GM19035 (cell line): ENCODE measurements around the gene HOXB5.

Experiments
- ATAC-seq: cut with Tn5 transposase; IDR thresholded peaks from one replicate; pipeline ENCODE4 v1.9.1; 2021; ENCODE audit not compliant: unreplicated experiment

HOXB5 gene

DNA sequence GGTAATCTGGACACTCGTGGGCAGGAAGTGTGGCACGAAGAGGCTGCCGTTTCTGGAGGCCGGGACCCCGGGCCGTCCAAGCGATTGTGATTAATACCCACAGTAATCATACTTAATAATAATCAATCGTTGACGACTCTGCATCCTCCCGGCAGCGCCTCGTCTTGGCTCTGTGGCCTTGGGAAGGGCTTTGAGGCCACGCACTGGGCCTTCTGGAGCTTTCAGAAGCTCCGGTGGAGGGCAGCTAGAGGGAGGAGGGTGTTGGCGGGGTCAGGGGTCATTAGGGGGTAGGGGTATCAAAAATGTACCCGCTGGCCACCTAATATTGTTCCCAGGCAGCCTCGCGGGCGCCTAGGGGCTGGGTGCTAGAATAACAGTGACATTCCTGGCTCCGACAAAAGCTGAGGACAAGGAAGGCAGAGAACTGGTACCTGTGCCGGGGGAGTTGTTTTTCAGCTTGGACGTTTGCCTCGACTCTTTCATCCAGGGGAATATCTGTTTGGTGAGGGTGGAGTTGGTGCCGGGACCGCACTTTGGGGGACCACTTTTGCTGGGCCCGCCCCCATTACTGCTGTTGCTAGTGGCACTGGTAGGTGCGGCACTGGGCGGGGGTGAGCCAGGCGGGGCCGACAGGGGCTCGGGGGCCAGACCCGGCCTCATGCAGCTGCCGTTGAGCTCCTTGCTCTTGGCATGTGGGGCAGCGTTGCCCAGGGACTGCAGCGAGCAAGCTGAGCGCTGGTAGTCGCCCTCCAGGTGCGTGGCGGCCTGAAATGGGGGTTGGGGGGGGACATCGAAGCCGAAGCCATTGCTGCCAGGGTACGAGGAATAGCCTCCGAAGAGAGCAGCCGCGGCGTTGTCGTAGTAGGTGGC, 41.7 kb downstream of the HOXB5 start:
- no peak for ATAC-seq

GRCh38 chr17:48551214-48551555, 42.4 kb downstream of the HOXB5 start:
- no peak for ATAC-seq

GRCh38 chr17:48550502-48551213, 42.9 kb downstream of the HOXB5 start:
- ATAC-seq, result no peak

GRCh38 chr17:48549914-48550501, 43.6 kb downstream of the HOXB5 start:
- no peak for ATAC-seq

DNA sequence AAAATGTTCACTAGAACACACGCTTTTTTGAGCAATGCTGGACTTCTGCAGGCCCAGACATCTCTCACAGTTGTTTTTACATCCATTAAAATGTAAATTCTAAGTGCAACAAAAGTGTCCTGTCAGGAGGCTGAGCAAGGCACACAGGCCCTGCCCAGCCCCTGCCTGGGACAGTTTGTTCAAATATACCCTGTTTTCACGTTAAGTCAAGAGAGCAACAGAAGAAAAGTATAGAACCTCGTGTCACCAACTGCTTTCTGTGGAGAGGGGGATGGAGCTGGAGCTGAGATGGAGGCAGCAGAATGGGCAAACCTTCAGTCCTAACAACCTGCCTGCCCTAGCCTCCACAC, 44.3 kb downstream of the HOXB5 start:
- no peak for ATAC-seq

DNA sequence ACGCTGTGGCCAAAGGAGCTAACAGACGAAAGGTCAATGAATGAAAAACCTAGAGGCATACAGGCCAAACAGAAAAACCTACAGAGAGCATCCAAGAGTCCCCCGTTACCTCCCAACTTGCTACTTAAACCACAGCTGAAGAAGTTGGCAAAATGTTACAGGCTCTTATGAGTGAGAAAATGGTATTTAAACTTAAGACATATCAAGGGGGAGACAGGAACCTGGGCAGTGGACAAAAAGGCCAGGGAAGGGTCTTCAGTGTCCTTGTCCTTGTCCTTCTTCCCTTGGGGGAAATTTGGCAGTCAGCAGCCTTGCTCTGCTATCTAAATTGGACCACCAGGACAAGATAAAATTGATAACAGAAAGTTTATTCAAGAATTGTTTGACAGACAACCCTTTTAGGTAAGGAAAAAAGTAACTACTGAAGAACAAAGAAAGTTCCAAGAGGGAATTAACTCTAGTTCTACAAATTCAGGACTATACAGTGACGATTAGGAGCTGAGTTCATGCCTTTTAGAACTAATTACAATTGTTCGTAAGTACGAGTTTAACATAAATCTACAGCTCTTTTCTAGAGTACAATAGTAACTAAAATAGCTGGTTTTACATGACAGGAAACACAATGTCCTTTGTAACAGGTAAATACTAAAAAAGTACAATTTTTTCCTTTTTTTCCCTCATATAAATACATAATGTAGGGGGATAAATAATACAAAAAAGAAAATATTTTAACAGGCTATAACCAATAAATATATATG, 44.9 kb downstream of the HOXB5 start:
- no peak for ATAC-seq

GRCh38 chr17:48547808-48548522, 45.6 kb downstream of the HOXB5 start:
- ATAC-seq, result no peak

- no peak for ATAC-seq
Observed at GRCh38 chr17:48546924-48547807, 46.4 kb downstream of the HOXB5 start.

DNA sequence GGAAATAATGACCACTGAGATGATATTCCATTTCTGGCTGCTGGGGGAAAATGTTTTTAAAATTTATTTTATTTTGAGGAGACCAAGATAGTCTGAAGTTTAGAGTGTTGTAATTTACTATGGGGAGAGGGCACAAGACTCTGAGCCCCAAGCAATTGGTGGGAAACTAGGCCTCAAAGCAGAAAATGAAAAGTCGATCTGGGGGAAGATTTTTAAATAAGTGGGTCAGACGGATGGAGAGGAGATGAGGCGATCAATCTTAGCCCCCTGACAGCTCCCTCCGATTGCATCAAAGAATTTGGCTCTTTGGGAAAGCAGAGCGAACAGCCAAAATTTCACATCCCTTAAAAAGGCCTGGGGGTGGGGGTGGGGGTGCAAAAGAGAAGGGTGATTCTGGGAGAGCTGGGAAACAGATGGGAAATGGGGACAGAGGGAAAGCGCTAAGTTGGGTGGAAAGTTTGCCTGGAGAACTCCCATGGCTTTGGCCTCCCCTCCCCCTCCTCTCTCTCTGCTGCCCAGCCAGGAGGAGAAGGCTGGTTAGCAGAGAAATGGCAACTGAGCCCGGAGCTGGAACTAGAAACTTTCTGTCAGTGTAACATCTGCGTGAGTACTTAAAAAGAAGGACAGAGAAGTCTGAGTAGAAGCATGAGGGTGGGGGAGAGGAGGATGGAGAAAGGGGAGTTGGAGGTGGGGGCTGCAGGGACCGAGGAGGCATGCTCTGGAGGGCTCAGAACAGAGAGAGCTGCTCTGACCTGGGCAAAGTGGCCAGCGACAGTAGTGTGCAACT, 47.2 kb downstream of the HOXB5 start:
- no peak for ATAC-seq

DNA sequence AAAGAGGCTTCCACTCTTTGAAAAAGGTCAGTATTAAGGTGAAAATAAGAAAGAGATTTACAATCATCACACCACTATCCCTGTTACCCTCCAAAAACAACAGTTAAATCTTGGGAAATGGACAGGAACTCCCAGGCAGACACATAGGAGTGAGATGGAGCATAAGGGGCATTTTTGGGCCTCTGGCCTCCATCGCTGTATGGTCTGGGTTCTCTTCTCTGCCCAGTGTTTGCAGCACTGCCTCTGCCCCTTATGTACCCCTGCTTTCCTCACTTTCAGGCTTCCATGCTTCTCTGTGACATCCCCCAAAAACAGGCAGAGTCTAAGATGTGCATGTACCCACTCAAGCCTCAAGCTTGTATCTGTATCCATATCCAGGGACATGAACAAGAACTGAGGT, 48.0 kb downstream of the HOXB5 start:
- no peak for ATAC-seq

GRCh38 chr17:48545022-48545375, 48.6 kb downstream of the HOXB5 start, which contains the start of gene HOXB2:
HOXB2 (minus strand) TSS chr17:48545109; CDS start chr17:48544911, 198 bp downstream.
- ATAC-seq, result no peak

DNA sequence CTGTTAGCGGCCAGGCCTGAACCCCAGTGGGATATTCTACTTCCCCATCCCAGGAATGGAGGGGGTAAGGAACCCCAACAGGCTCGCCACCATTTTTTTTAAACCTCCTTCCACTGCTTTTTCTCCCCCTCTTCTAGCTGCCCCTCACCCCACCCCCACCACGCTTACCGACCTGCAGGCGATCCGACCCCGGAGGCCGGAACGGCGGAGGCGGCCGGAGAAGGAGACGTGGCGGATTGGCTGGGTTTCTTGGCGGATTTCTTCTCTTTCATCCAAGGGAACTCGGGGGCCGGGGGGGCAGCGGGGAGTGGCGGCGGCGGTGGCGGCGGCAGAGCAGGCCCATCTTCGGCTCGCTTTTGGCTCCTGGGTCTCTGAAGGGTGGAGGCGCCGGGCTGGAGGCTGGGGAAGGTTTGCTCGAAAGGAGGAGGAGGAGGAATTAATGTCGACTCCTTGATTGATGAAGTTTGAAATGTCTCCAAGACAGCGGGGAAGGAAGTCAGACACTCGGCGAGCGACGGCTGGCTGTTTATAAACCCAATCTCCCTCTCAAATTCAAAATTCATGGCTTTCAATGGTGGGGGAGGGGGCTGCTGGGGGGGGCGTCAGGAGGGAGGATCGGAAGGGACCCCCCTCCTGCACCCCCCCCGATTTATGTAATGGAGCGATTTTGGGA, 49.1 kb downstream of the HOXB5 start:
- no peak for ATAC-seq

DNA sequence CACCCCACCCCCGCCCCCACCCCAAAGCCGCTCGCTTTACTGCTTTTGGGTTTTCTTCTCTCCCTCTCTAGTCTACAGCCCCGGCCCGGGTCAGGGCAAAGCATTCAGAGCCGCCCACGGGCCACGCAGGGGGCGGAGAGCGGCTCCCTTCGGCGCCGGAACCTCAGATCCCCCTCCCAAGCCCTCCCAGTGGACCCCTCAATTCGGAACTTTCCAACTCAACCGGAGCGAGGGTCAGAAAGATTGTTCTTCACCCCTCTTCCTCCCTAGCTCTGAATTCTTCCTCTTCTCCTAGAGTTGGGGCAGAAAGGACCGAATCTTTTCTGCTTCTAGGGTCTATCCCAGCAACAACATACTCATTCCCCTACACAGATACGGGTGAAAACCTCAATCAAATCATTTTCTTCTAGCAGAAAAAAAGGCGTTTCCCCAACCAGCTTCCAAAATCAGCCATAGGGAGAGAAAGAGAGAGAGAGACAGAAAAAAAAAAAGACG, 49.7 kb downstream of the HOXB5 start:
- ATAC-seq, result no peak

GRCh38 chr17:48543107-48543853, 50.3 kb downstream of the HOXB5 start:
- no peak for ATAC-seq

GRCh38 chr17:48542698-48543106, 50.9 kb downstream of the HOXB5 start:
- no peak for ATAC-seq

GRCh38 chr17:48542114-48542656, 51.4 kb downstream of the HOXB5 start:
- ATAC-seq, result no peak

DNA sequence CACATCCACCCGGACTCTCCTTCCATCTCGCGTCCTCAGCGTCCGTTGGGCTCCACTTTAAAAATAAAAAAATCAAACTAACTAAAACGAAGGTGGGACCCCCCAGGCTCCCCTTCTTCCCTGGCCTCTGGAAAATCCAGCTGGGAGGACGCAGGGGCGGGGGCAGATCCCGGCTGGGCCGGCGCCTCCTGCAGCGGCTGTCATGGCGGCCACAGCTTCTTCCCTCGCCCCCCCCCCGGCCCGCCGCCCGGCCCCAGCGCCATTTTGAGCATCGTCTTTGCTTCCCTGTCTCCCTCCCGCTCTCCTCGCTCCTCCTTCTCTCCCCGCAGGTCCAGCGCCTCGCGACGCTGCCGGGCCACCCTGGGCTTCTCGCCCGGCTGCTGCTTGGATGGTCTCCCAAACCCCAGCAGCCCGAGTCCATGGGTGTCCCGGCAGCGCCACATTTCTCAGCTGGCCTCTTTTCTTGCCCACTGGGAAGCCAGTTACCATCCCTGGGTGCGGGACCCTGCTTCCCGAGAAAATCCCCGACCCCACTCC, 51.9 kb downstream of the HOXB5 start:
- no peak for ATAC-seq
